Endodermal cell (in vitro differentiated cells): ENCODE data around the gene MT4. TPM values are rescaled to one million over a fixed set of nuclear protein-coding genes. Genes with fewer than 3 reads are reported as not detected.
A peak's percentile ranks its signal among the peaks of the same experiment; 100 is the strongest.

Experiments used
- DNase-seq: peaks from one replicate; pipeline ENCODE4 v3.0.0-alpha.2; 2017
- H3K27ac ChIP-seq: 2 replicates; pipeline ENCODE4 v1.5.1; 2013; ENCODE audit warnings: mild to moderate bottlenecking, low read depth, low read length, moderate library complexity
- H3K27me3 ChIP-seq: 2 replicates; pipeline ENCODE4 v1.6.1; 2013; ENCODE audit warnings: mild to moderate bottlenecking, low read length, moderate library complexity; ENCODE audit not compliant: insufficient read depth, control insufficient read depth, poor library complexity, severe bottlenecking
- H3K36me3 ChIP-seq: 2 replicates; pipeline ENCODE4 v1.7.0; 2013; ENCODE audit warnings: mild to moderate bottlenecking, low read length, moderate library complexity; ENCODE audit not compliant: control insufficient read depth, insufficient read depth
- H3K4me1 ChIP-seq: one replicate; pipeline ENCODE4 v1.7.0; 2013; ENCODE audit warnings: low read length; ENCODE audit not compliant: control insufficient read depth, insufficient read depth
- H3K4me3 ChIP-seq: 2 replicates; pipeline ENCODE4 v1.5.1; 2013; ENCODE audit warnings: mild to moderate bottlenecking, low read length, moderate library complexity
- H3K9ac ChIP-seq: 2 replicates; pipeline ENCODE4 v1.6.1; 2013; ENCODE audit warnings: mild to moderate bottlenecking, low read length, moderate library complexity; ENCODE audit not compliant: poor library complexity, severe bottlenecking; ENCODE audit errors: extremely low read depth
- H3K9me3 ChIP-seq: 2 replicates; pipeline ENCODE4 v1.6.1; 2013; ENCODE audit warnings: mild to moderate bottlenecking, low read length, moderate library complexity; ENCODE audit not compliant: control insufficient read depth
- H3K27ac Mint-ChIP-seq: 2 replicates; pipeline ENCODE4 v1.8.0; 2020; ENCODE audit warnings: mixed read lengths
- H3K27me3 Mint-ChIP-seq: 2 replicates; pipeline ENCODE4 v1.8.0; 2021; ENCODE audit warnings: mild to moderate bottlenecking, mixed read lengths; ENCODE audit not compliant: insufficient read depth
- H3K36me3 Mint-ChIP-seq: 2 replicates; pipeline ENCODE4 v1.8.0; 2020; ENCODE audit warnings: low read depth, mixed read lengths
- H3K4me1 Mint-ChIP-seq: 2 replicates; pipeline ENCODE4 v1.8.0; 2020; ENCODE audit warnings: mixed read lengths
- H3K4me3 Mint-ChIP-seq: 2 replicates; pipeline ENCODE4 v1.8.0; 2020; ENCODE audit warnings: mild to moderate bottlenecking, moderate library complexity, mixed read lengths
- H3K9me3 Mint-ChIP-seq: 2 replicates; pipeline ENCODE4 v1.8.0; 2020; ENCODE audit warnings: mild to moderate bottlenecking, mixed read lengths
- CTCF ChIP-seq: fragments of 200-600 bp; sonication (generic); conservative IDR thresholded peaks from 2 replicates; pipeline ENCODE4 v1.5.0; 2021; ENCODE audit warnings: antibody characterized with exemption, mild to moderate bottlenecking
- WGBS, 2 experiments: methylation state at CpG; one replicate each; pipeline versions ENCODE4 v1.1.5 to v1.1.7; 2013; ENCODE audit warnings: missing lambda C conversion rate in 2 of 2, mixed read lengths in 1 of 2; ENCODE audit not compliant: insufficient coverage in 1 of 2, insufficient read length in 1 of 2; 5-methylcytosine and 5-hydroxymethylcytosine counted together
- total RNA-seq, 2 donors: library from RNA; stranded (reverse); fragmentation: NEBNext Ultra II Directional in 1 of 2; extraction: Animal tissue kit (Norgen Biotek cat#: 25700) in 1 of 2; gene quantifications; 2 replicates in 1 of 2; 3 replicates in 1 of 2; pipeline ENCODE4 v1.2.1, GENCODE V29; 2021

MT4 gene
- total RNA-seq, 2 donors from 2014 or later, result not detected

- Histone ChIP-seq H3K4me3 (no peak overlapping the region), H3K36me3 (no peaks in the 10 kb centered on the region), H3K27me3 (peaks cover 12% of the 10 kb centered on the region), H3K4me1 (no peaks in the 10 kb centered on the region), H3K9ac (no peak overlapping the region), H3K27ac (no peak overlapping the region), H3K9me3 (no peaks in the 10 kb centered on the region)
- Mint-ChIP-seq H3K4me3 (no peak overlapping the region), H3K4me1 (peaks cover 4% of the 10 kb centered on the region), H3K9me3 (no peaks in the 10 kb centered on the region), H3K36me3 (no peaks in the 10 kb centered on the region), H3K27ac (no peak overlapping the region), H3K27me3 (peaks cover 20% of the 10 kb centered on the region)
- DNase-seq, result no peak
- no peak for TF ChIP-seq CTCF
- 93 to 97% methylated on average over 3 to 9 of the region's 9 CpGs for WGBS, 2 experiments
Observed at GRCh38 chr16:56525236-56525635, 39.6 kb upstream of the MT4 start.

- Histone ChIP-seq H3K4me3 (no peak overlapping the region), H3K9me3 (no peaks in the 10 kb centered on the region), H3K27ac (no peak overlapping the region), H3K36me3 (no peaks in the 10 kb centered on the region), H3K27me3 (peaks cover 12% of the 10 kb centered on the region), H3K9ac (no peak overlapping the region), H3K4me1 (no peaks in the 10 kb centered on the region)
- Mint-ChIP-seq H3K36me3 (no peaks in the 10 kb centered on the region), H3K4me3 (no peak overlapping the region), H3K27me3 (peaks cover 27% of the 10 kb centered on the region), H3K4me1 (no peaks in the 10 kb centered on the region), H3K9me3 (no peaks in the 10 kb centered on the region), H3K27ac (no peak overlapping the region)
- no peak for DNase-seq
- 88 to 100% methylated on average over 1 of the region's 1 CpG for WGBS, 2 experiments
- TF ChIP-seq CTCF, result no peak
Observed at GRCh38 chr16:56530872-56531271, 34.0 kb upstream of the MT4 start.

- H3K4me3 Mint-ChIP-seq, result no peak overlapping the region
- WGBS, 2 experiments, result 76 to 78% methylated on average over 3 to 4 of the region's 4 CpGs
- Histone ChIP-seq H3K27me3 (peaks cover 8% of the 10 kb centered on the region), H3K4me1 (no peaks in the 10 kb centered on the region), H3K4me3 (no peak overlapping the region), H3K9ac (no peak overlapping the region), H3K9me3 (no peaks in the 10 kb centered on the region), H3K27ac (no peak overlapping the region), H3K36me3 (no peaks in the 10 kb centered on the region)
- H3K4me1 Mint-ChIP-seq, result no peaks in the 10 kb centered on the region
- peak; percentile 55 for TF ChIP-seq CTCF
- H3K27me3 Mint-ChIP-seq, result peaks cover 20% of the 10 kb centered on the region
- H3K36me3 Mint-ChIP-seq, result no peaks in the 10 kb centered on the region
- peak; percentile 59 for DNase-seq
- no peaks in the 10 kb centered on the region for H3K9me3 Mint-ChIP-seq
- H3K27ac Mint-ChIP-seq, result no peak overlapping the region
Observed at GRCh38 chr16:56532714-56533113, 32.2 kb upstream of the MT4 start.
